Activated T-cell treated with anti-CD3 and anti-CD28 coated beads, Interleukin-2, amount 50 U/mL, for 4 hours (primary cell): Measurements from ENCODE around the gene TMPRSS12. TPM values are rescaled to one million over a fixed set of nuclear protein-coding genes. Genes with fewer than 3 reads are reported as not detected.

Experiments used
- total RNA-seq, 3 donors: library from RNA; stranded (reverse); gene quantifications; one replicate each; pipeline ENCODE4 v1.2.1, GENCODE V29; 2021

The TMPRSS12 gene
- total RNA-seq, 3 donors from 2014 or later, result not detected

Other genes with a start within 250 kb of the TMPRSS12 start
- 10 to 100 TPM; 55.5 to 72.6 (median 60.8) TPM for gene ATF1, start 78.8 kb upstream of the TMPRSS12 start, total RNA-seq
- gene HIGD1C, start 109.6 kb downstream of the TMPRSS12 start, total RNA-seq, result not detected
- 10 to 100 TPM; 39.1 to 45.0 (median 39.3) TPM for gene SLC11A2, start 183.5 kb downstream of the TMPRSS12 start, total RNA-seq
- gene LETMD1, start 205.4 kb downstream of the TMPRSS12 start, total RNA-seq, result 10 to 100 TPM; 40.6 to 47.6 (median 42.5) TPM
- 10 to 100 TPM; 20.7 to 22.5 (median 21.5) TPM for gene CSRNP2, start 240.7 kb downstream of the TMPRSS12 start, total RNA-seq